Hindlimb muscle (tissue), 1 donor: ENCODE data around the gene PRKN. TPM values are rescaled to one million over a fixed set of nuclear protein-coding genes. Genes with fewer than 3 reads are reported as not detected.

ENCODE experiments used
- DNase-seq: peaks from one replicate; pipeline ENCODE4 v3.0.0-alpha.2; 2013
- polyA plus RNA-seq: library from polyadenylated mRNA; unstranded; fragments of 120-200 nt; gene quantifications from one replicate; pipeline ENCODE4 v1.2.1, GENCODE V29; 2013; ENCODE audit not compliant: insufficient read length

PRKN gene
- polyA plus RNA-seq, 1 donor, result 4.5 TPM

DNA sequence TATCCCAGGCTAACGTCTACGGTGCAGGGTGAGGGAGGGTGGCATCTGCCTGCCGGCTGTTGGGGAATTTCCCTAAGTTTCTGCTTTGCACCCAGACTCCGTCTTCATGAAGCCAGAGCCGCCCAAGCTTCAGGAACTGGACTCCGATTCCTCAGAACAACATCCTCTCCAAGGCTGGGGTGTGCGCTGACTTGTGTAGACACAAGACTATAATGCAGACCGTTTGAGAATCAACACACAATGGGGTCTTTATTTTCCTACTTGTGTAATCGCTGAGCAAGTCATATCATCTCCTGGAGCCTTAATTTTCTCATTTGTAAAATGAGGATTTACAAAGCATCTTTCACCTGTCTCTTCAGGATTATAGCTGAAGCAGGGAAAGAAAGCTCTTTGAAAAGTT is 1293.2 kb downstream of the PRKN start:
- no peak for DNase-seq

DNA sequence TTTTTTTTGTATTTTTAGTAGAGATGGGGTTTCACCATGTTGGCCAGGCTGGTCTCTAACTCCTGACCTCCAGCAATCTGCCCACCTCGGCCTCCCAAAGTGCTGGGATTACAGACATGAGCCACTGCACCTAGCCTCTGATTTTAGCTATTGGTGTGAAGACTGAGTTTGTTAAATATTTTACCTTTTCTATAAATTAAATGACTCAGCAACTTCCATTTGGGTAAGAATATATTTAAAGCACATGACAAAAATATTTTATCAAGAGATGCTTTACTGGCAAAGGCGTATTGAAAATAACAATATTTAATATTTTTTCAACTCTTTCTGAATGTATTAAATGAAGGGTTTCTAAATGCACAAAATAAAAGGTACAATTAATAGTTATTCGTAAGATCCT is 1295.0 kb downstream of the PRKN start:
- DNase-seq, result no peak

DNA sequence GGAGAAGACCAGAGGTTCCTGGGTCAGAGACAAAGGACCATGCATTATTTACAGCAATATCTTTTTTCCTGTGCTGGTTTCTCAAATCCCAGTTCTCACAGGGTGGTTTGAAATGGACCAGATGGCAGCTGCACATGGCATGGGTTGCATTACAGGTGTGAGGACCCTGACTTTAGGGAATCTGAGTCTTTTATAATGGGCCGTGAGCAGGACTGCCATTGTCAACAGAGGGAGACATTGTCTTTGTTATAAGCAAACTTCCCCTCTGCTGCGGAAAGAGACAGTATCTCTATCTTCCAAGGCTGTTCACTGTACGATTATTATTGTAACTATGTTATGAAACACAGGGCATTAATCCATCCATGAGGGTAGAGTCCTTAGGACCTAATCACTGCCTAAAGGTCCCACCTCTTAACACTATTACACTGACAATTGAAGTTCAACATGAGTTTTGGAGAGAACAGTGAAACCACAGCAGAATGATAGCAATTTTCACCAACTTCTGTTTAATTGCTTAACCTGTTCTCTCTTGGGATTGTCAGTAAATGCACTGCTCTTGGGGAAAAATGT is 1297.6 kb downstream of the PRKN start:
- no peak for DNase-seq

DNA sequence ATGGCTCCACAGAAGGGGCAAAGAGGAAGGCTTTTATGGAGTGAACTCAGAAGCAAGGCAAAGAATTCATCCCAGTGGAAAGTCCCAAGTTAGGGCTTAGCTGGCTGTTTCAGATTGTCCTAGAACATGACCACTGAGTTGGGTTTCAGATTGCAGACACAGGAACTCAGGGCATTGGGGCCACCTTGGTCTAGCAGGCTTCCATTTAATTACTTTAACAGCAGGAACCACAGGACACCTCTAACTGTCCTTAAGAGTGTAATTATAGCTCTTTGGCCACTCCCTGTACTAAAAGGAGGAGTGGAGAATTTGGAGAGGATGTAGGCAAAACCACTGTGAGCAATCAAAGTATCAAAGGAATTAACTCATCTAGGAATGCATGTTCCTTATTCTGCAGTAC is 1303.1 kb downstream of the PRKN start:
- DNase-seq, result no peak

DNA sequence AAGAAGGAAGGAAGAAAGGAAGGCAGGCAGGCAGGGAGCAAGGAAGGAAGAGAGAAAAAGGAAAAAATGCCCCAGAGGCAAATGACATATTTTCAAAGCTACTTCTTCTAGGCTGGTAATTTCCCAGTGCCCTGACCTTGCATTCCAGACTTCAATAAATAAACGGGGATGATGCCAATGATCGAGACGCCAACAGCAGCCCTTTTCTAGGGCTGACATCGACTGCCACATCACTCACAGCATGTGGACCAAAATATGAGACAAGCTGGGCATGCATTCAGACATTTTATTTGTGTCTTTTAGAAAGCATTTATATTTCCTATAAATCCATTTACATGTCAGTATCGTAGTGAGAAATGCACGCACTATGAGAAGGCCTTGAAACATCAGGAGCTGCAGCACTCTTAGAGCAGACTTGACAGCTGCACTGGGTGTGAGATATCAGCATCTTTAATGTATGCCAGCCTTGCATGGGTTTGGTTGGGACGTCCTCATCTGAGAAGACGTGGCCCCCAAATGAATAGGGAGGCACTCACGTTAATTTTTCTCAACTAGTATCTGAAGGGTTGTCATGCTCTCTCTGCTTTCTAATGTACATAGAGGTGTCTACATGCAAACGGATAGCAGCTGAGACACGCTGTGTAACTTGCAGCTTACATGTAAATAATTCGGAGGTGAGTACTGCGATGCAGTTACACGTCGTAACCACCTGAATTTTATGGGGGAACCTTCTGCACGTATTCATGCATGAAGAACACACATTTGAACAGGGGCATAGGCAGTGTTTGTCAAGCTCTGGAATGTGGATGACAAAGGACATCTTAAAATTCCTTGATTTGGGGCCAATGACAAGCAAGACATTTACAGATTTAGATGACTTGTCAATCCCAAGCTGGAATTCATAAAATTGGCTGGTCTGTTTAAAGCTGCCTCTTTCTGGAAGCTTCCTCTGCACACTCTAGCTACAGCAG is 1304.6 kb downstream of the PRKN start:
- no peak for DNase-seq

DNA sequence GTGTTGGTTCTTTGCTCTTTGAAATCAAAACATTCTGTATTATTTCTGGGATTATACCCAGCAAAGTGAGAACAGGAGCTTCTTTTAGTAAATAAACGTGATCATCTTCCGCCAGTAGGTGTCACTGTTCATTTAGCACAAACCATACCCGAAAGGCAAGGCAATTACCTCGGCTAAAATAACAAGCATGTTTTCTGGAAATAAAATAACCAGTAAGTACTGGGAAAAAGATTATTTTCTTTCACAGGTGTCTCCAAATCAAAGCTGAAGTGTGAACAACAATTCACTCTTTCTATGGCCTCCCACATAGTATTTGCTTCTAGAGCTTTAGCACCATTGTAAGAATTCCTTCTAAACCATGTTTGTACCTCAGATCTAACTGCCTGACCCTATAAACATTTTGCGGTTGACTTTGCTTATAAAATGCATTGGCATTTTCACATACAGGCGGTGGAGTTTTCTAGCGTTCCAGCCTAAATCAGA is 1309.1 kb downstream of the PRKN start:
- peak; percentile 86 for DNase-seq

DNA sequence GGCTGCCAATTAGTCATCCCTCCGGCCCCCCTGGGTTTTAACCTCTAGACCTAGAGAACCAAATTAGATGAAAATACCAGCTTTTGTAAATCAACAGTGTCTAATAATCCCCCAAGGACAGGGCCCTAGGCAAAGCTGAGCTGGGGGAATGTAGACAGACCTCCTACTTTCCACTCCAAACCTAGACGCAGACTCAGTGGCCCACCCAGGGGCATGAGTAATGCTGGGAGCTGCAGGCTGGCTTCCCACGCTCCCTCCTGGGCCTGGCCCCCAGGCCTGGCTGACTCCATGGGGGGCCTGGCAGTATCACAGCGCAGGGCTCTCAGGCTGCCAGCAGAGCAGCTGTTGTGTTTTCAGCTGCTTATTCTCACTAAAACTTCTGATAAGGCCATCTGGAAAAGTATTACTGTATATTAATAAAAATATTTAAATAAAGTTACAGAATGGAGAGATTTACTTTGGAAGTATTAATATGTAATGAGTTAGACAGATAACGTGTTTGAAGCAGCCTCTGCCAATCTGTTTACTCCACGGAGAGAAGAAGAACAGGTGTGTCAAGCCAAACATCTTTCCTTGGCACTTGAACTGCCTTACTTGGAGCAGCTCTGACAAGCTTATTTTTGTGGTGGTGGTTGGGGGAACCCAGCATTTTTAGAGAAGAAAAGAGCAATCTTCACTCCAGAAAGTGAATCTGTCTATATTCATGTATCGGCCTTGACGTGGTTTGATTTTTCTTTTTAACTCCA is 1309.7 kb downstream of the PRKN start:
- DNase-seq, result peak; percentile 39

DNA sequence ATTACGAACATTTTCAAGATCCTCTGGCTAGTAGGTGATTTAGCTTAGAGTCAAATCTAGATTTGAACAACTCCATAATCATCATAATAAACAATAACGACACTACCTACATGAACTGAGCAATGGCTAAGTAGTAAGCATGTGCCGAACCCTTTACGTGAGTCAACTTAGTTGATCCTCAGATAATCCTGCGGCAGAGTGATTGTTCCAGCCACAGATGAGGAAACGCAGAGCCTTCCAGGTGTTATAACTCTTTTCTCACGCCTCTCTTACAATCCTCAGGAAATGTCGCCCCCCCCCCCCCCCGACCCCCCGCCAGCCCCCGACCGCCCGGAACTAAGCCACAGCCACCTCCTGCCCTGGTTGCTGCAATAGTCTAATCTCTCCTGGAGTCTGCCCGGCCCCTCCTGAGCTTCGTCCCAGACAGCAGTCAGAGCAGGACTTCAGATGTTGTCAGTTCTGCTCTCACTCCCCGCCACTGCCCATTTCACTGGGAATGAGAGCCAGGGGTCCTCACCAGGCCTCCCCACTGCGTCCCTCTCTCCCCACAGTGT is 1312.2 kb downstream of the PRKN start:
- DNase-seq, result no peak

DNA sequence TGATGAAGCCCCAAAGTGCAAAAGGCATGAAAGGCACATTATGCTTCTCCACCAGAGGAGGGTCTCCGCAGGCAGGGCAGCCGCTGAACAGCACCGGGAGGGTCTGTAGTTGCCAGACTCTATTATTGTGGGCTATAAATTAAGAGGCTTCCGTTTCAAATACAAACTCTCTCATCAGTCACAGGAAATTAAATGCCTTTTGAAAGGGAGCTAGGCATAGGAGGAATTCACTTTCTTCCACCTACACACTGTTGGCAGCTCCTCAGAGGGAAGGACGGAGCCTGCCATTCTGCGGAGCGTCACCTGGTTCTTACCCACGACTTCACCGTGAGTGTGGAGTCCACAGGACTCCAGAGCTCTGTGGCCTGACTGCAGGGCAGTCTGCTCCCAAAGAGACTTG is 1312.9 kb downstream of the PRKN start:
- no peak for DNase-seq

DNA sequence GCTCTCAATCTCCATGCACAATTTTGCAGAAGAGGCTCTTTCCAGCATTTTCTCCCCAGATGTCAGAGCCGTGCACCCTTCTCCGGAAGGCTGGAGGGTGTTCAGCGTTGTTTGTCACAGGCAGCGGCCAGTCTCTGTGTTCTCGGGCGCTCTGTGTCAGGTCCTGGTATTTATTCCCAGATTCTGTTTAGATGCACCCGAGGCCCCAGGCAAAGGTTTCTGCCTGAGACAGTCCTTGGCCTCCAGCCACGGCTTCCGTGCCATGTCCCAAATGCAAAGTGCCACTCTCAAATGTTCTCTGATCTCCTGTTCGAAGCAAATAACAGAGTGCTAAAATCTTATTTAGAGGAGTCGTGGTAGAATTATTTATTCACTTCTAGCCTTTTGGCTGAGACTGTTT is 1313.4 kb downstream of the PRKN start:
- DNase-seq, result no peak

DNA sequence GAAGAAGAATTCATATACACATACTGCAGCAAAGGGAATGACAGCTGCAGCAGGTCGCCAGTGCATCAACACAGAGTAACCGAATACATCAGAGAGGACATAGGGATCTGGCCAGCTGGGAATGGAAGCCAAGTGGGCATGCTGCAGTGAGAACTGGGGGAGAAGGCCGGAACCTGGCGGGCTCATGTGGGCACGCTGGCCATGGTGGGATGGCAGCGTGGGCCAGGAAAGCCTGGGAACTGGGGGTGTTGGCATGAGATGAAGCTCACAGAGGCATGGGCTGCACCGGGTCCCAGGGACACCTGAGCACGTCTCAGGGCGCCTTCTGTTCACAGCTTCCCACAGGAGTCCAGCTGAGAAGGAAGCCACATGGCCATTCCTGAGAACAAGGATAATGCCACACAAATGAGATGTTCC is 1314.2 kb downstream of the PRKN start:
- peak; percentile 35 for DNase-seq

DNA sequence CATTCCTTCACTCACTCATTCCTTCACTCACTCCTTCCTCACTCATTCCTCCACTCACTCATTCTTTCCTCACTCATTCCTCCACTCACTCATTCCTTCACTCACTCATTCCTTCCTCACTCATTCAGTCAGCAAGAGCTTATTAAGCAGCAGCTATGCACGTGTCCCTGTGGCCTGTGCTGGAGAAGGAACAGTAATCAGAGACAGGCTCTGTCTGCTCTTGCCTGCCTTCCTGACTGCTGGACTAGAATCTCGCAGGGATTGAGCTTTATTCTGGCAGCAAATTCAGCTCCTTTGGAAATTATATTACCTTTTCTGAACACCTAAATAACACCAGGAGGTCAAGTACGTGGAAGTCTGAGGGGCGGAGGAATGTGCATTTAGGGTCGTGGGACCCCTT is 1314.8 kb downstream of the PRKN start:
- no peak for DNase-seq

DNA sequence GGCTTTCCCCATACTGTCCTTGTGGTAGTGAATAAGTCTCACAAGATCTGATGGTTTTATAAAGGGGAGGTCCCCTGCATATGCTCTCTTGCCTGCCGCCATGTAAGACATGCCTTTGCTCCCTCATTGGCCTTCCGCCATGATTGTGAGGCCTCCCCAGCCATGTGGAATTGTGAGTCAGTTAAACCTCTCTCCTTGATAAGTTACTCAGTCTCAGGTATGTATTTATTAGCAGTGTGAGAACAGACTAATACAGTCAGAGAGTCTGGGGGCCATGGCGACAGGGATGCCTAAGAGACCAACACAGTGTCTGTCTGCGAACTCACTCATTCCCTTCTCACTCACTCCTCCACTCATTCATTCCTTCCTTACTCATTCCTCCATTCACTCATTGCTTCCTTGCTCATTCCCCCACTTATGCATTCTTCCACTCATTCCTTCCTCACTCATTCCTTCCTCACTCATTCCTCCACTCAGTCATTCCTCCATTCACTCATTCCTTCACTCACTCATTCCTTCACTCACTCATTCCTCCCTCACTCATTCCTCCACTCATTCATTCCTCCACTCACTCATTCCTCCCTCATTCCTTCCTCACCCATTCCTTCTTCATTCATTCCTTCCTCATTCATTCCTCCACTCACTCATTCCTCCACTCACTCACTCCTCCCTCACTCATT is 1316.2 kb downstream of the PRKN start:
- DNase-seq, result no peak

DNA sequence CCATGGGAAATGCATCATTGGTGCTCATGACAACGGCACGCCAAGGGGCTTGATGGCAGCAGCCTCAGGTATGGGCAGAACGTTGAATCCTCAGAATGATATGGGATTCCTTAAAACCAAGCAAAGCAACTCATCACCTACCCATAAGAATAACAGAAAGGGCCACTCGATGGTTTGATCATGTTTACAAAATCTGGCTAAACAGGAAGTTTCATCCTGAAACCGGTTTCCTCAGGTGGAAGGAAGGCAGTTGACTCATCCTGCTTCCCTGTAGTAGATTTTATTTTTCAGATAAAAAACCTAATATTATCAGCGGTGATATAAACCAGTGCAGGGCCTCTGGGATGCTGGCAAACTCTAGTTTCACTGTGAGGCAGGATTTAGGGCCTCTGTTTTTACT is 1316.8 kb downstream of the PRKN start:
- no peak for DNase-seq

DNA sequence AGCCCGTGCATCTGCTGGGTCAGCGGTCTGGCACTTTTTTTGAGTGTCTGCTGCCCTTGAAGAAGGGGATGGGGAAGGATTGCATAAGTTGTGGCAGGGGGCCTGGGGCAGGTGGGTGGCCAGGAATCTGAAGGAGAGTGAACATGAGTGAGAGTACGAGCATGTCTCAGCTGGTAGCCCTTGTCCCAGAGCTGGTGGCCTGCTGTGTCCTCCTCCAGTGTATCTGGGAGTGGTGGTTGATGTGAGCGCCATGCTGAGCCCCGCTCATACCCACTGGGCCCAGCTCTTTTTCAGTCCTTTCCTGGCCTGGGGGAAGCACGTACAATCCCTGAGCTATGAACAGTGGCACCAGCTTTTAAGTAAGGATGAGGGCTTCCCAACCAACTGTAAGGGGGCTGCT is 1317.5 kb downstream of the PRKN start:
- no peak for DNase-seq

DNA sequence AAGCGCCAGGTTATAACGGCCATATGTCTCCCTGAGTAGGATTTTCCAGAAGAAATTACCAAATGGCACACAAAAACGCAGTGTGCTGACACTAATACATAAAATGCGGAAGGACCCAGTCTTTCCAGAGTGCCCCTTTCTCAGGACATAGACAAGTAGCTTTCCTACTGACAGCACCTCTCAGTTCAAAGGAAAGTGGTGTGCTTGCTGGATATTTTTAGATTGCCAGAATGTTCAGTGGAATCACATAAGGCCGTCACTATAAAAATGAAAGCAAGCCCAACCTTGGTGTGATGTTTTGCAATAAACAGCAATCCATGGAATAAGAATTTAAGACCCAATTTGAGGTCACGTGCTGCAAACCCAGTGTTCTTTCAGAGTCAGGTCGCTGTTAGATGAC is 1318.2 kb downstream of the PRKN start:
- no peak for DNase-seq

DNA sequence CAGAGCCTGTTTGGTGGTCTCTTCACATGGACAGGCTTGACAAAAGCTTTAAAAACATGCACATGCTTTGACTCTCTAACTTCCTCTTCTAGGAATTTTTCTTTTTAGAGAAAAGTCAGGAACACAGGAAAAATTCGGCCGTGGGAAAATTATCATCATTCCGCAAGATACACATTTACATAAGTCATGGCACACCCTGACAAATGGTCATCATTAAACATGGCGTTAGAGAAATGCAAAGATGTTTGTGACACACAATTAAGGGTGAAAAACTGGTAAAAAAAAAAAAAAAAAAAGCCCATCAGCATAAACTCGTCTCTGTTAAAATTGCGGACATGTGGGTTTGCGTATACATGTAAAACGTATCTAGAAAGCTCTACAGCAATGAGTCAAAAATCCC is 1319.5 kb downstream of the PRKN start:
- DNase-seq, result no peak

DNA sequence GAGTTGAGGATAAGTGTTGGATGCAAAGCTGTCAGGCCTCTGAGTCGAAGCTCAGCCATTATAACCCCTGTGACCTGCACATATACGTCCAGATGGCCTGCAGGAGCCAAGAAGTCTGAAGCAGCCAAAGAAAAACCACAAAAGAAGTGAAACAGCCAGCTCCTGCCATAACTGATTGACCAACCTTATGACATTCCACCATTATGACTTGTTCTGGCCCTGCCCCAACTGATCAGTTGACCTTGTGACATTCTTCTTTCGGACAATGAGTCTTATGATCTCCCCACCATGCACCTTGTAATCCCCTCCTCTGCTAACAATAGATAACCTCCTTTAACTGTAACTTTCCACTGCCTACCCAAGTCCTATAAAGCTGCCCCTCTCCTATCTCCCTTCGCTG is 1320.0 kb downstream of the PRKN start:
- DNase-seq, result no peak

DNA sequence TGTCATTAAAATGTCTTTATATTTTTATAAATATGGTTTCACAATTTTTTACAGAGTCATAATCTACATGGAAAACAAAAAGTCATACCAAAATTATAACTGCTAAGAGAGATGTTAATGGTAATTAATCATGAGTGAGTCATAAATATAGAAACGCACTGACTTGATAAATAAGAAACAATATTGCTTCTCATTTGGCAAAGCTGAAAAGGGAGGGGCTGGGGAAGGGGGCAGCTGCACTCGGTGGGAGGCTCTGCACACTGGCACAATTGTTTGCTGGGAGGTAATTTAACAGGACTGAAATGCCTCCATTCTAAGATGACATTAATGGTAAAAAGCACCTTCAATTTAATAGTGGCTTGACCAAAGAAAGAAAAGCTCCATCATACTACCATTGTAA is 1320.5 kb downstream of the PRKN start:
- no peak for DNase-seq

DNA sequence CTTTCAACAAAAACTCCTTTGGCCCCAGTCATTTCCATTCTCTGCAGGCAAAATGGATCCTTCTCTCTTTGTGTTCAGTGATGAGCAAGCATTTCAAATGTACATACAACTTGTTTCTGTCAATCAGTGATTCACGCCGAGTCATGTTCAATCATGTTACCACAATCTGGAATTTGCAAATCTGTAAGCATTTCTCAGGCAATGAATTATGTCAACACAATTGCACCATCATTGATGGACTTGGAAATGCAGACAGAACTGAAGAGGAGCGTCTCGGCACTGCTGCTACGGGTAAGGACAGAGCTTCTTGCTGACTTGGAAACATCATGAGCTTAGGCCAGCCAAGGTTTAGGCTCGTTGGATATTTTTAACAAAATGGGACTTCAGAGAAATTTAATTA is 1320.9 kb downstream of the PRKN start:
- no peak for DNase-seq

DNA sequence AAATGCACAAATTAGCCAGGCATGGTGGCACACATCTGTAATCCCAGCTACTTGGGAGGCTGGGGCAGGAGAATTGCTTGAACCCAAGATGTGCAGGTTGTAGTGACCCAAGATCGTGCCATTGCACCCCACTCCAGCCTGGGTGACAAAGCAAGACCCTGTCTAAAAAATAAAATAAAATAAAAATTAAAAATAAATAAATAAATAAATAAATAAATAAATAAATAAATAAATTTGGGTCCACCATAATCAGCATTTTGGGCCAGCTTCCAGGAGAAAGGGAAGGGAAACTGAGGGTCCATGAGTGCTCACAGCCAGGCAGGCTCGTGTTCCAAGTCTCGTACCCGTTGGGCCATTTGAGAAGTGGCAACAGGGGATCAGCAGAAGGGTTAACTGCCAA is 1322.1 kb downstream of the PRKN start:
- no peak for DNase-seq

DNA sequence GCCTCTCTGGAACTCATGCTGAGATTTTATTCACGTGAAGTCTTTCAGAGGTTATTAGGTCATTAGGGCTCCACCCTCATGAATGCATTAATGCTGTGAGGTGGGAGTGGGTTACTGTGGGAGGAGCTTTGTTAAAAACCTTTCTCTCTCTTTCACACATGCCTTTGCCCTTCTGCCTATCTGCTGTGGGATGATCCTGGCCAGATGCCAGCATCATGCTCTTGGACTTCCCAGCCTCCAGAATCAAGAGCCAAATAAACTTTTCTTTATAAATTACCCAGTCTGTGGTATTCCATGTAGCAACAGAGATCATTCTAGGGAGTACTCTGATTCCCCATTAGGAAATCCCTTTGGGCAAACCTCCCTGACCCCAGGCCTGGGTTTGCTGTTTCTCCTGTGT is 1323.8 kb downstream of the PRKN start:
- DNase-seq, result no peak
